OCI-LY1 (cell line): ENCODE measurements around the gene PLEKHG4B.

Source experiments
- H2AFZ ChIP-seq: fragments of 200-600 bp; sonication (generic), shearing (Covaris generic); 2 replicates; pipeline ENCODE4 v1.6.0; 2014; ENCODE audit warnings: antibody characterized with exemption, mild to moderate bottlenecking, low read length
- H3F3A ChIP-seq: fragments of 200-600 bp; sonication (generic), shearing (Covaris generic); 2 replicates; pipeline ENCODE4 v1.6.0; 2014; ENCODE audit warnings: mild to moderate bottlenecking, antibody characterized with exemption, low read length, moderate library complexity; ENCODE audit not compliant: insufficient read depth
- H3K27ac ChIP-seq: fragments of 200-600 bp; sonication (generic); 2 replicates; pipeline ENCODE4 v1.5.1; 2014; ENCODE audit warnings: low read length, mixed run types, mild to moderate bottlenecking, low read depth; ENCODE audit not compliant: poor library complexity, severe bottlenecking
- H3K27me3 ChIP-seq: fragments of 200-600 bp; sonication (generic); 2 replicates; pipeline ENCODE4 v1.6.0; 2014; ENCODE audit warnings: antibody characterized with exemption, mild to moderate bottlenecking, low read length, moderate library complexity; ENCODE audit not compliant: insufficient read depth
- H3K36me3 ChIP-seq: fragments of 200-600 bp; sonication (generic); 2 replicates; pipeline ENCODE4 v1.6.1; 2014; ENCODE audit warnings: mild to moderate bottlenecking, antibody characterized with exemption, low read length, moderate library complexity, mixed read lengths; ENCODE audit not compliant: insufficient read depth
- H3K4me1 ChIP-seq: fragments of 200-600 bp; sonication (generic); 2 replicates; pipeline ENCODE4 v1.5.1; 2014; ENCODE audit warnings: mild to moderate bottlenecking, low read length, moderate library complexity; ENCODE audit not compliant: insufficient read depth, severe bottlenecking
- H3K4me2 ChIP-seq: fragments of 200-600 bp; sonication (generic), shearing (Covaris generic); 2 replicates; pipeline ENCODE4 v1.6.1; 2014; ENCODE audit warnings: low read length
- H3K4me3 ChIP-seq: fragments of 200-600 bp; sonication (generic); 2 replicates; pipeline ENCODE4 v1.5.1; 2014; ENCODE audit warnings: low read length, low read depth, mild to moderate bottlenecking, mixed read lengths; ENCODE audit not compliant: poor library complexity, severe bottlenecking
- H3K79me2 ChIP-seq: fragments of 200-600 bp; shearing (Covaris generic); 2 replicates; pipeline ENCODE4 v1.6.1; 2016; ENCODE audit warnings: mixed run types, low read length, mixed read lengths; ENCODE audit not compliant: insufficient read depth
- H3K9ac ChIP-seq: fragments of 200-600 bp; sonication (generic), shearing (Covaris generic); 2 replicates; pipeline ENCODE4 v1.6.1; 2014; ENCODE audit warnings: mild to moderate bottlenecking, low read length, mixed read lengths
- H3K9me2 ChIP-seq: fragments of 200-600 bp; sonication (generic), shearing (Covaris generic); 2 replicates; pipeline ENCODE4 v1.6.1; 2014; ENCODE audit warnings: low read depth, mild to moderate bottlenecking, low read length, mixed read lengths
- H3K9me3 ChIP-seq: fragments of 200-600 bp; shearing (Covaris generic); 2 replicates; pipeline ENCODE4 v1.6.1; 2014; ENCODE audit warnings: low read length, mixed read lengths
- H4K20me1 ChIP-seq: fragments of 200-600 bp; sonication (generic), shearing (Covaris generic); 2 replicates; pipeline ENCODE4 v1.6.0; 2016; ENCODE audit warnings: mild to moderate bottlenecking, low read length; ENCODE audit not compliant: insufficient read depth
- EZH2 ChIP-seq: fragments of 200-600 bp; sonication (generic), shearing (Covaris generic); IDR thresholded peaks from 2 replicates; pipeline ENCODE4 v1.8.0; 2017; ENCODE audit warnings: borderline replicate concordance, mixed run types, mild to moderate bottlenecking, antibody characterized with exemption, low read length, moderate library complexity, mixed read lengths
- TF ChIP-seq, protein P1 (sequence below): fragments of 200-600 bp; sonication (generic), shearing (Covaris generic); IDR thresholded peaks from 2 replicates; pipeline ENCODE4 v1.5.1; 2017; ENCODE audit warnings: mild to moderate bottlenecking, antibody characterized with exemption, low read length, moderate library complexity, mixed read lengths

PLEKHG4B gene

DNA sequence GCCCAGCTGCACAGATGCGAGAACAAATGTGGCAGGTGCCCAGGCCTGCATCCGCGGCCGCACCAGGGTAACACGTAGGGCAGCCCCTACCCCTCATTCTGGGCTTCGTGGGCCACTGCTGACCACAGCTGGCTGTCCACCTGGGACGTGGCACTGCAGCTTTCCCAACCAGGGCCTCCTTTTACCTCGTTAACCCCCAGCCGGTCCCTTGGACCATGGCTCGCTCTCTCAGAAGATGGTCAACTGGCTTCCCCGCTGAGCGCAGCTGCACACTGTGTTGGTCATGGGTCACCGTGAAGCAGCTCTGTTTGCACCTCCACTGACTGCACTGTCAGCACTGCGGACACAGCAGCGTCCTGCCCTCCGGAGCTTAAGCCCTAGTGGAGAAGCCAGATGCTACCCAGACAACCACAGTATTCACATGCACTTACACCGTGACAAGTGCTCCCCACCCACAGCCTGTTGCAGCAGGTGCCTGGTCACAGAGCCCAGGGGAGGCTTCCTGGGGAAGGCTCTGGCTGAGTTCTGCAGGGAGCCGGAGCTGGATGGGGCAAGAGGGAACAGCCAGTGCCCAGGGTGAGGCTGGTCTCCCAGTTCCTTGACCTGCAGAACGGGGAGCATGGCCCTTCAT is 10.5 kb upstream of the PLEKHG4B start:
- H3K27me3 ChIP-seq: peaks cover 6% of the 10 kb centered on the region
- H3K9ac ChIP-seq: no peak overlapping the region
- H4K20me1 ChIP-seq: no peaks in the 10 kb centered on the region

DNA sequence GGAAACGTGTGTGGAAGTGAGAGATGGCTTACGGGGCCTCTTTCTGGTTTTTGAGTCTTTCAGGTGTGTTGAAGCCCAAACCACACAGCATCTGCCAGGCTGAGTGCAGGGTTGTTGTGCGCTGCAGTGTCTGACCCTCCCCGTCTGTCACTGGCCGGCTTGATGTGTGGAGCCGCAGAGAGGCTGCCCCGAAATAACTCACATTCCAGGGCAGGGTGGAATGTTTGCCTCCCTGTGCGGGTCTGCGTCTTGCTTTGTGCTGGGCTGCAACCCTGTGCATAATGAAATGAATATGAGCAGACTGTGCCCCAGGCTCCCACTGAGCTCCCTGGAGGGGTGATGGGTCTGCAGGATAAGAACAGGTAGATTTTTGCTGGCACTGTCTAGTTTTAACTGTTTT is 9.9 kb upstream of the PLEKHG4B start:
- no peaks in the 10 kb centered on the region for H3K9me3 ChIP-seq
- H2AFZ ChIP-seq: no peak overlapping the region
- H3K79me2 ChIP-seq: no peaks in the 10 kb centered on the region
- no peak overlapping the region for H3K27ac ChIP-seq
- no peaks in the 10 kb centered on the region for H3K9me2 ChIP-seq
- no peaks in the 10 kb centered on the region for H3K4me1 ChIP-seq
- no peaks in the 10 kb centered on the region for H3K36me3 ChIP-seq
- no peak overlapping the region for H3K9ac ChIP-seq
- H3F3A ChIP-seq: no peaks in the 10 kb centered on the region
- TF ChIP-seq EZH2: no peak
- TF ChIP-seq, protein P1, sequence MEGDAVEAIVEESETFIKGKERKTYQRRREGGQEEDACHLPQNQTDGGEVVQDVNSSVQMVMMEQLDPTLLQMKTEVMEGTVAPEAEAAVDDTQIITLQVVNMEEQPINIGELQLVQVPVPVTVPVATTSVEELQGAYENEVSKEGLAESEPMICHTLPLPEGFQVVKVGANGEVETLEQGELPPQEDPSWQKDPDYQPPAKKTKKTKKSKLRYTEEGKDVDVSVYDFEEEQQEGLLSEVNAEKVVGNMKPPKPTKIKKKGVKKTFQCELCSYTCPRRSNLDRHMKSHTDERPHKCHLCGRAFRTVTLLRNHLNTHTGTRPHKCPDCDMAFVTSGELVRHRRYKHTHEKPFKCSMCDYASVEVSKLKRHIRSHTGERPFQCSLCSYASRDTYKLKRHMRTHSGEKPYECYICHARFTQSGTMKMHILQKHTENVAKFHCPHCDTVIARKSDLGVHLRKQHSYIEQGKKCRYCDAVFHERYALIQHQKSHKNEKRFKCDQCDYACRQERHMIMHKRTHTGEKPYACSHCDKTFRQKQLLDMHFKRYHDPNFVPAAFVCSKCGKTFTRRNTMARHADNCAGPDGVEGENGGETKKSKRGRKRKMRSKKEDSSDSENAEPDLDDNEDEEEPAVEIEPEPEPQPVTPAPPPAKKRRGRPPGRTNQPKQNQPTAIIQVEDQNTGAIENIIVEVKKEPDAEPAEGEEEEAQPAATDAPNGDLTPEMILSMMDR: no peak
- no peaks in the 10 kb centered on the region for H4K20me1 ChIP-seq
- no peak overlapping the region for H3K4me3 ChIP-seq
- H3K27me3 ChIP-seq: peaks cover 5% of the 10 kb centered on the region
- H3K4me2 ChIP-seq: no peak overlapping the region

More for the DNA sequence above, 10.5 kb upstream of the PLEKHG4B start:
- Histone ChIP-seq H3K27ac (no peak overlapping the region), H3K9me2 (no peaks in the 10 kb centered on the region), H3K36me3 (no peaks in the 10 kb centered on the region), H3K9me3 (no peaks in the 10 kb centered on the region), H3K4me3 (no peak overlapping the region), H3K79me2 (no peaks in the 10 kb centered on the region), H2AFZ (no peak overlapping the region), H3K4me1 (no peaks in the 10 kb centered on the region), H3F3A (no peaks in the 10 kb centered on the region), H3K4me2 (no peak overlapping the region)
- TF ChIP-seq, protein P1: no peak
- TF ChIP-seq EZH2: no peak

DNA sequence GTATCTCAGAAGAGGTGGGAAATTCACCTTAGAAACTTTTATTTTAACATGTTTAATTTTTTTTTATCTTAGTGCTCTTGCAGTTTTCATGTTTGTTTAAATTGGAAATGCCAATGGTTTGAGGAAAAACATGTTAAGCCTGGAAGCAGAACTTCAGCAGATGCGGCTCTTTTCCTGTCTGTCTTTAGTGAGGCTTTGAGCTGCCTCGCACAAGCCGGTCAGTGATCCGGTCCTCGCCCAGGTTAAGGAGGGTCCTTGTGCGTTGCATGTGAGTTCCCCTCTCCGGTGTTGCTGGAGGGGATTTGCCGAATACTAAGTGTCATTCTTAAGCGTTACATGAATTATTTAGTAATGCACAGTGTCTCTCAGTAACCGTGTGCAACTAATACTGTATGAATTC is 9.4 kb upstream of the PLEKHG4B start:
- Histone ChIP-seq H3K9me2 (no peaks in the 10 kb centered on the region), H3K27ac (no peak overlapping the region), H3K36me3 (no peaks in the 10 kb centered on the region), H3F3A (no peaks in the 10 kb centered on the region), H4K20me1 (no peaks in the 10 kb centered on the region), H3K4me3 (no peak overlapping the region), H3K4me1 (no peaks in the 10 kb centered on the region), H3K9me3 (no peaks in the 10 kb centered on the region), H3K9ac (no peak overlapping the region), H3K27me3 (peaks cover 3% of the 10 kb centered on the region), H3K4me2 (no peak overlapping the region), H3K79me2 (no peaks in the 10 kb centered on the region), H2AFZ (no peak overlapping the region)
- TF ChIP-seq, protein P1: no peak
- TF ChIP-seq EZH2: no peak
